ENCODE results near the gene ACTR1B.
"Not testable (repeated sequence)": the region's sequence is repeated elsewhere in the genome, so short reads cannot be mapped to it uniquely, and the experiment has no call there.

DNA sequence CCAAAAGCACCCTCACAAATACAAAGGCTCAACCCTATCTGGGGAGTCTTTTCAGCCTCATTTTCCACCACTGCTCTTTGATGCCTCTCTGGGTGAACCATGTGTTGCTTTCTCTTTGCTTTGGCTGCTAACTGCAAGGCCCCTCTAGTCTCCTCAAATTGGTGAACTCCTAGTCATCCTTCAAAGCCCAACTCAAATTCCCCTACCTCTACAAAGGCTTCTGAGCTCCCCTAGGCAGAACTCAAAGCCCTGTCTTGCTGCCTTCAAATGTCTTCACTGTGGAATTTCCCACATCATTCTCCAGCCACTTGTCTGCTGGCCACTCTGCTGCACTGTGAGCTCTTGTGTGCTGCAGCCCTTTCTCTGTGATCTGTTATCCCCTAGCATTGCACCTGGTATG lies 40.9 kb downstream of the ACTR1B start:
- TF ChIP-seq, protein P1, sequence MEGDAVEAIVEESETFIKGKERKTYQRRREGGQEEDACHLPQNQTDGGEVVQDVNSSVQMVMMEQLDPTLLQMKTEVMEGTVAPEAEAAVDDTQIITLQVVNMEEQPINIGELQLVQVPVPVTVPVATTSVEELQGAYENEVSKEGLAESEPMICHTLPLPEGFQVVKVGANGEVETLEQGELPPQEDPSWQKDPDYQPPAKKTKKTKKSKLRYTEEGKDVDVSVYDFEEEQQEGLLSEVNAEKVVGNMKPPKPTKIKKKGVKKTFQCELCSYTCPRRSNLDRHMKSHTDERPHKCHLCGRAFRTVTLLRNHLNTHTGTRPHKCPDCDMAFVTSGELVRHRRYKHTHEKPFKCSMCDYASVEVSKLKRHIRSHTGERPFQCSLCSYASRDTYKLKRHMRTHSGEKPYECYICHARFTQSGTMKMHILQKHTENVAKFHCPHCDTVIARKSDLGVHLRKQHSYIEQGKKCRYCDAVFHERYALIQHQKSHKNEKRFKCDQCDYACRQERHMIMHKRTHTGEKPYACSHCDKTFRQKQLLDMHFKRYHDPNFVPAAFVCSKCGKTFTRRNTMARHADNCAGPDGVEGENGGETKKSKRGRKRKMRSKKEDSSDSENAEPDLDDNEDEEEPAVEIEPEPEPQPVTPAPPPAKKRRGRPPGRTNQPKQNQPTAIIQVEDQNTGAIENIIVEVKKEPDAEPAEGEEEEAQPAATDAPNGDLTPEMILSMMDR (IDR thresholded peaks at IDR 0.05; ENCODE audit: extremely low read depth in 1 of 2, insufficient read depth in 1 of 2, low read depth in 1 of 2, low read length in 2 of 2) = not testable (repeated sequence)
- not testable (repeated sequence) for TF ChIP-seq POLR2AphosphoS5 (IDR thresholded peaks at IDR 0.05; ENCODE audit: insufficient read depth, low read depth, low read length); POLR2A (IDR thresholded peaks at IDR 0.05; ENCODE audit: low read depth, low read length); EZH2 (IDR thresholded peaks at IDR 0.05; ENCODE audit: borderline replicate concordance, low read depth, low read length, severe bottlenecking)
- TF ChIP-seq, protein P2, sequence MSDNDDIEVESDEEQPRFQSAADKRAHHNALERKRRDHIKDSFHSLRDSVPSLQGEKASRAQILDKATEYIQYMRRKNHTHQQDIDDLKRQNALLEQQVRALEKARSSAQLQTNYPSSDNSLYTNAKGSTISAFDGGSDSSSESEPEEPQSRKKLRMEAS (IDR thresholded peaks at IDR 0.05; ENCODE audit: insufficient read depth, insufficient read length) = not testable (repeated sequence)
